Kidney capillary endothelial cell (primary cell): ENCODE results near the gene ENO1.
A peak's percentile ranks its signal among the peaks of the same experiment; 100 is the strongest.

ENCODE experiments used
- DNase-seq: peaks from one replicate; pipeline ENCODE4 v3.0.0-alpha.2; 2018; ENCODE audit warnings: low spot score

Gene ENO1

DNA sequence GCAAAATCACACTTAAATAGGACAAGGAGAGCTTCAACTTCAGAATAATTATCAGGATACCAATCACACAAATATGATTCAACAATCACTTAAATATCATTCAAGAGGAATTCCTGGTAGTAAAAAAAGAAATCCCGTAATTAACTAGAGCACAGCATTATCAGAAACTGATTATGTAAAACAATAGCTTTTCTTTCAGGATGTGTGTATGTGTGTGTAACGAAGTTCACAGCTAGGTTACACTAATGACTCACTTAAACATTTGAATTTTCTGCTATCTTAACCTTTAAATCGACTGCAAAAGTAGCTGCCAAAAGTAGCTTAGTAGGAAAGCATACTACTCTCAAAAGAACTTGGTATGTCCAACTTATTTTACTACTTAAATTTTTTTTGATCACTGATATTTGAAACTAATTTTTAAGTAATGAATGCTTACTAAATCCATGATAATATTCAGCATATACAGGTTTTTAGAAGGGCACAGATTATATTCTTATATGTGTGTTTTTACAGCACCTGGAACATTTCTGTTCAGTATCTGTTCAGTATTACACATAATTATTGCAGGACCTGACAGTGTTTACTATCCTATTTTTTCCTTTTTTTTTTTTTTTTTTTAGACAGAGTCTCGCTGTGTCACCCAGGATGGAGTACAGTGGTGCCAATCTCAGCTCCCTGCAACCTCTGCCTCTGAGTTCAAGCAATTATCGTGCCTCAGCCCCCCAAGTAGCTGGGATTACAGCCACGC is 65.3 kb downstream of the ENO1 start:
- DNase-seq: peak; percentile 65

GRCh38 chr1:8812081-8812480 is 66.4 kb downstream of the ENO1 start:
- no peak for DNase-seq
